Stomach smooth muscle (tissue), 2 donors: ENCODE measurements around the gene APOL4.
"Not testable (repeated sequence)": the region's sequence is repeated elsewhere in the genome, so short reads cannot be mapped to it uniquely, and the experiment has no call there.

Experiments used
- H3K27ac ChIP-seq: one replicate; pipeline ENCODE4 v1.7.0; 2013; ENCODE audit warnings: mild to moderate bottlenecking, low read length, inconsistent platforms
- H3K27me3 ChIP-seq, 2 donors: one replicate each; pipeline ENCODE4 v1.7.0; 2013; ENCODE audit warnings: low read length in 2 of 2; ENCODE audit not compliant: insufficient read depth in 2 of 2, control insufficient read depth in 1 of 2
- H3K36me3 ChIP-seq, 2 donors: one replicate each; pipeline ENCODE4 v1.7.0; 2013; ENCODE audit warnings: low read length in 2 of 2; ENCODE audit not compliant: control insufficient read depth in 2 of 2, insufficient read depth in 2 of 2
- H3K4me1 ChIP-seq: one replicate; pipeline ENCODE4 v1.7.0; 2013; ENCODE audit warnings: low read length; ENCODE audit not compliant: control insufficient read depth, insufficient read depth
- H3K4me3 ChIP-seq, 2 donors: one replicate each; pipeline ENCODE4 v1.7.0; 2013; ENCODE audit warnings: low read length in 2 of 2
- H3K9ac ChIP-seq, 2 donors: one replicate each; pipeline ENCODE4 v1.7.0; 2013; ENCODE audit warnings: low read length in 2 of 2, mild to moderate bottlenecking in 1 of 2
- H3K9me3 ChIP-seq, 2 donors: one replicate each; pipeline ENCODE4 v1.7.0; 2013; ENCODE audit warnings: low read length in 2 of 2; ENCODE audit not compliant: control insufficient read depth in 2 of 2
- donor health status: healthy.
- donor health status: Pancreatic carcinoma.

APOL4 gene

DNA sequence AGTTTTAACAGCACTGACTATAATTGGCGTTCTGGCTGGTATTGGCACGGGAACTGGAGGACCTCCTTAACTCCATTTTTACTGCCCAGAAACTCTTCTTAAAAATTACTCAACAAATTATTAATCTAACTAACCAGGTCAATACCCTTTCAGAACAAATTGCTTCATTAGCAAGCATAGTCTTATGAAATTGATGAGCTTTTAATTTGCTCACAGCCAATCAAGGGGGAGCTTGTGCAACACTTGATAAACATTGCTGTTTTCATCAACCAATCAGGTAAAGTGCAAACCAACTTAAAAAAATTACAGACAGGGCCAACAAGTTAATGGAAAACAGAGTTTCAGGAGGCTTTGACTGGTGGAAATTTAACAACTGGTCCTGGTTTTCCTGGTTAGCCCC lies 36.5 kb downstream of the APOL4 start:
- no peak overlapping the region for H3K27ac ChIP-seq
- H3K4me3 ChIP-seq = no peak overlapping the region
- H3K27me3 ChIP-seq = peaks cover 0 to 3% of the 10 kb centered on the region in 2 donors
- no peak overlapping the region for H3K9ac ChIP-seq
- H3K36me3 ChIP-seq = no peaks in the 10 kb centered on the region
- H3K4me1 ChIP-seq = peaks cover 17% of the 10 kb centered on the region
- no peaks in the 10 kb centered on the region for H3K9me3 ChIP-seq

DNA sequence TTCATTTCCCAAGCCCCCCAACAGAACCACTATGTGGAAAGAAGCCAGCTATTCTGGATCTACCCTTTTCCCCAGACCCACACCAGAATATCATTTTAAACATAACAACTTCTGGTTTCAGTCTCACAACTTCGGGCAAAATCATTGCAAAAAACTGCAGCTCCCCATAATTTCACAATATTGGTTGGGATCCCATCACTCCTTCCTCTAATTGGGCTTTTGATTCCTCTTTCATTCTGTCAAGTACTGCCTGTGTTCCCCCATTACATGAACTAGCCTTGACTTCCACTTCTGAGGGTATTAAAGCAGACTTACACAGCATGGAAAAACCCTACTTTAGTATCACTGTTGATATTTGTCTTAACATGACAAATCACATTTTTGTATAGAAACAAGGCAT lies 37.0 kb downstream of the APOL4 start:
- no peaks in the 10 kb centered on the region for H3K9me3 ChIP-seq
- no peak overlapping the region for H3K9ac ChIP-seq
- no peak overlapping the region for H3K27ac ChIP-seq
- no peak overlapping the region for H3K4me3 ChIP-seq
- peaks cover 17% of the 10 kb centered on the region for H3K4me1 ChIP-seq
- H3K27me3 ChIP-seq = no peaks in the 10 kb centered on the region
- H3K36me3 ChIP-seq = no peaks in the 10 kb centered on the region

DNA sequence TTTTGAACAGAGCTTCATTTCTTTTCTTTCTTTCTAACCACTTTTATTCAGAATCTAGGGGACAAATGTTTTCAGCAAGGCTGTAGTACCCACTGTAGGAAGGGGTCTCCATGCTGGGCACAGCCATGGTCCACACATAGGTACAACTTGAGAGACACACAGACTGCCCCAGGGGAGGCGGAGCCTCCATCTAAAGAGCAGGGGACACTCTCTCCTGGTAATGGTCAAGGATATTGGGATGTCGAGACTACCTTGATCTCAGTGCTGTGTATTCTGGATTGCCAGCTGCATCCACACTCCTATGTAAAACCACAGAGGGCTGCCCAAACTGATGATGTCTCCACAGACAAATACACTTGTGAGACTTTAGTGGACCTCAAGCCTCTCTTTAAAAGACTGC lies 38.1 kb downstream of the APOL4 start:
- no peaks in the 10 kb centered on the region for H3K9me3 ChIP-seq
- no peak overlapping the region for H3K9ac ChIP-seq
- H3K4me1 ChIP-seq = peaks cover 22% of the 10 kb centered on the region
- no peak overlapping the region for H3K4me3 ChIP-seq
- no peaks in the 10 kb centered on the region for H3K36me3 ChIP-seq
- H3K27me3 ChIP-seq = no peaks in the 10 kb centered on the region
- H3K27ac ChIP-seq = no peak overlapping the region

DNA sequence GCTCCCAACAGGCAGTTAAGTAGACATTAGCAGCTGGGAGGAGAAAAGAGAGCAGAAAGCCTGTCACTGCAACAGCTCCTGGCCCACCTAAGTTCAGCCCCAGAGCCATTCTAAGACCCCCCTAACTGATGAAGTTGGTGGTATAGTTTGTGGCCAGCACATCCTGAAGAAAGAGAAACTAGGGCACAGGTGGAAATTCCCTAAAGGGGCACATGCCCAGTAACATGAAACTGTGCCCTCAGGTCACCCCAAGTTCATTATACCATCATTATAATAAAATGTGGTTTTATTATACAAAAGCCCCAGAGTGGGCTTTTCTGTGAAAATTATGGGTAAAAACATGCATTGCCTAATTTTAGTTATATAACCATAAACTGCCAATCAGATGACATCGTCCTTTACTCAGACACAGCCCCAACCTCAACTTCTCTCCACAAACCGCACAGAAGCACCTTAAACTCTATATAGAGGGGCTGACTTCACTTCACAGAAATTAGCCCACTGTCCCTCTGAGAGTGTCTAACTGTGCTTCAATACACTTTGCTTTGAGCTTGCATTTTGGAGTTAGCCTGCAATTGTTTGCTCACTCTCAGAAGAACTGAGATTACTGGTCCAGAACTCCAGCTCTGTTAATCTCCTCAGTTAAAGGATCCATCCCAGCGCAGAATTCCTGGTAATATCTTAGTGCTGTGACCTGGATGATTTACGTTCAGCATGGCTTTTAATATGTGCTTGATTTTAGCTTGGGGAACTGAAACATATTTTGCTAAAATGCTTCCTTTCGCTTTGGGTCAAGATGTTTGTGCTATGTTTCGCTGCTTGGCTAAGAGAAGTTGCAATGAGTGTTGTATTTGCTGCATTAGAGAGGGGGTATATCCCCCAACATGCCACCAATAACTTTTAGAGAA lies 39.2 kb downstream of the APOL4 start:
- H3K27ac ChIP-seq = no peak overlapping the region
- H3K9ac ChIP-seq = no peak overlapping the region
- no peak overlapping the region for H3K4me3 ChIP-seq
- H3K4me1 ChIP-seq = peaks cover 25% of the 10 kb centered on the region
- H3K9me3 ChIP-seq = no peaks in the 10 kb centered on the region
- H3K27me3 ChIP-seq = no peaks in the 10 kb centered on the region
- H3K36me3 ChIP-seq = no peaks in the 10 kb centered on the region

DNA sequence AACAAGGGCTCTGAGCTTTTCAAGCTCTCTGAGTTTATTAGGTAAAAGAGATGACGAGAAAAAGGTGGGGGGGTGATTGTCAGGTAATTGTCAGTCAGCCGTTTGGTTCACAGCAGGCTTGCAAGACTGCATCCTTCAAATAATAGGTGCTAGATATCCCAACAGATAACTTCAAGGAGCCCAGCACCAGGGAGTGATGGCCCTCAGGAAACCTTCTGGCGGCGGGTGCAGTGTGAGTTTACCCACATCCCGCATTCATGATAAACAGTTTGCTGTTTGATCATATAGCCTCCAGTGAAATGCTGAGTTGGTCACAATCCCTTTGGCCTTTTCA lies 39.8 kb downstream of the APOL4 start:
- not testable (repeated sequence) for H3K27ac ChIP-seq
- H3K4me1 ChIP-seq = peaks cover 30% of the 10 kb centered on the region

DNA sequence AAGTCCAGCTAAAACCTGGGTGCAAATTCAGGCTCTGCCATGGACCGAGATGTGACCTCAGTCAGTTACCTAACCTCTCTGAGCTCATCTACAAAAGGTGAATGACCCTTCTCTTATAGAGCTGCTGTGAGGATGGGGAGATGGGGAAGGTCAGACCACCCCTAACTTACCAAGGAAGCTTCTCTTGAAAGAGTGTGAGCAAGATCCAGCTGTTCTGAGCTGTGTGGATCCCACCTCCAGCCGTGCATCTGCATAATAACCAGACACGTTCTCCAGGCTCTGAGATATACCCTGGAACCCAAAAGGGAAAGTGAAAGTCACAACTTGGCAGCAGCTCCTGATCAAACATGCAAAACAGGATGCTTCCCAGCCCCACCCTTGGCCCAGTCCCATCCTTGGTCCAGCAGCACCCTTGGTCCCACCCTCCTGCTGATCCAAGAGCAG lies 41.1 kb downstream of the APOL4 start, which contains the start of gene APOL3:
APOL3 (minus strand) TSS at position 257 of the 444 bp plus-strand sequence. CDS start 11,700 bp downstream, outside the sequence.
- Histone ChIP-seq H3K36me3 (no peaks in the 10 kb centered on the region), H3K27ac (peak within 1 kb of the TSS; percentile 67), H3K9me3 (no peaks in the 10 kb centered on the region), H3K4me3 (peak within 1 kb of the TSS; percentile 44 to 71), H3K9ac (peak within 1 kb of the TSS in 1 of 2 donors; percentile 51), H3K4me1 (peaks cover 42% of the 10 kb centered on the region), H3K27me3 (no peaks in the 10 kb centered on the region)

More for the DNA sequence above, 39.8 kb downstream of the APOL4 start:
- H3K27me3 ChIP-seq, H3K36me3 ChIP-seq, H3K4me3 ChIP-seq, H3K9ac ChIP-seq, H3K9me3 ChIP-seq: not testable (repeated sequence)

DNA sequence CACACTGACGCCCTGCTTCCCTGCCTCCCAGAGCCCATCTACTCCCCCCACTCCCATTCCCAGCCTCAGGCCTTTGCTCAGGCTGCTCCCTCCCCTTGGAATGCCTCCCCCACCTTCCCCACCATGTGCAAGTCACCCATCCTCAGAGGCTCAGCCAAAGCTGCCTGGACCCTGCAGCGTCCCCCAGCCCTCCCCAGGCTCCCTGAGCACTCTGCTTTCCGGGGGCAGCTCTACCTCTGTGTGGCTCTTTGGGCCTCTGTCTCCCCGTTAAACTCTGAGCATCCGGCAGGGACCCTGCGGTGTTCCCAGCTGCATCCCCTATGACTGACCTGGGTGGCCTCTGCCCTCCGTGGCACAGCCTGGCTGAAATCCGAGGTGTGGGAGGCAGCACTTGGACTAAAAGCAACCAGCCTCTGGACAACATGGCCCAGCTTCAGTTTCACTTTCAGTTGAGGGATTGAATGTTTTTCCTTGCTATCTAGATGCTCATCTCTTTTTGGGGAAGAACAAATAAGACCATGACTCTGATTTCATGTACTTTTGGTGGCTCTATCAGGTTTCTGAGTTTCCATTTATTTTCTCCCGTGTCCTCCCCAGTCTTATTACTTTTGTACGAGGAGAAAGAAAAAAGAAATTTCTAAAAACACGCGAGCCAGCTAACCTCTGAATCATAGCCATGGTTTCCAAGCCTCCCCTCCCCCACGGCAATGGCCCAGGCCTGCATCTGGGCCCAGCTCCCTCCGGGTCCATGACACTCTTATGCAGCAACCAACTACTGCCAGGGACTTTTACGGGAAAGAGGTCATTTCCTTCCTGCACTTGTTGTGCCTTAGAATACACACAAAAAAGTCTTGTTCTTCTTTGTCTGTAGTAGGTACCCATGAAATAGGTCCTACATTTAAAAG lies 44.8 kb downstream of the APOL4 start:
- Histone ChIP-seq H3K4me1 (peaks cover 46% of the 10 kb centered on the region), H3K9me3 (no peaks in the 10 kb centered on the region), H3K4me3 (peak overlapping the region; percentile 44 to 76), H3K36me3 (peaks cover 0 to 3% of the 10 kb centered on the region in 2 donors), H3K9ac (peak overlapping the region; percentile 59 to 82), H3K27ac (peak overlapping the region; percentile 85), H3K27me3 (no peaks in the 10 kb centered on the region)

DNA sequence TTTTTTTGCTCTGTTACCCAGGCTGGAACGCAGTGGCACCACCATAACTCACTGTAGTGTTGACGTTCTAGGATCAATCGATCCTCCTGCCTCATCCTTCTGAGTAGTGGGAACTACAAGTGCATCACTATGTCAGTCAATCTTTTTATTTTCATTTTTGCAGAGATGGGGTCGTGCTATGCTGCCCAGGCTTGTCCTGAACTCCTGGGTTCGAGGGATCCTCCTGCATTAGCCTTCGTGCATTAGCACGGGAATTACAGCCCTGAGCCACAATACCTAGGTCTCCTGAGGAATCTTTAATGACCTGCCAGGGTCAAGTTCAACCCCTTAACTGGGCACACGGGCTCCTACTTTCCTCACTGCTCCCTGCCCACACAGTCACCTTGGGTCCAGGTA lies 45.5 kb downstream of the APOL4 start:
- Histone ChIP-seq H3K4me1 (peaks cover 42% of the 10 kb centered on the region), H3K27ac (peak overlapping the region; percentile 85), H3K27me3 (no peaks in the 10 kb centered on the region), H3K9me3 (no peaks in the 10 kb centered on the region), H3K4me3 (peak overlapping the region; percentile 44 to 76), H3K9ac (peak overlapping the region; percentile 59 to 82), H3K36me3 (peaks cover 0 to 3% of the 10 kb centered on the region in 2 donors)

DNA sequence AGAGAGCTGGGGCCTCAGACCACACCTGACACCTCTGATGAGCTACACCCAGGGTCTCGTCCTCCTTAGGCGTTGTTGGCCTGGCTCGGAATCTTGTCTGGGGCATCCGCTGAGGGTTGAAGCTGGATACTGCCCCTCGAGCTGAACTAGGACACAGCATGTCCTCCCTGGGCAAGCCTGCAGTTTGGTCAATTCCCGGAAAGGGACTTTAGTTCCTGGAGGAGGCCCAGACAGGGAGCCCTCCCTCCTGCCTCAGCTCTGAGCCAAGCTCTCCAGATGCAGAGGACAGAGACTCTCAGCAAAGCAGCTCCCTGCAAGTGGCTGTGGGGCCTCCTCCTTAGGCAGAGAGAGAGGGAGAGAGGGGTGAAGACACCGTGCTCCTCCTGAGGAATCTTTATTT lies 45.9 kb downstream of the APOL4 start:
- peak overlapping the region in 1 of 2 donors; percentile 76 for H3K4me3 ChIP-seq
- H3K36me3 ChIP-seq = peaks cover 0 to 3% of the 10 kb centered on the region in 2 donors
- peak overlapping the region; percentile 85 for H3K27ac ChIP-seq
- H3K9ac ChIP-seq = peak overlapping the region; percentile 32 to 55
- peaks cover 42% of the 10 kb centered on the region for H3K4me1 ChIP-seq
- no peaks in the 10 kb centered on the region for H3K9me3 ChIP-seq
- no peaks in the 10 kb centered on the region for H3K27me3 ChIP-seq

DNA sequence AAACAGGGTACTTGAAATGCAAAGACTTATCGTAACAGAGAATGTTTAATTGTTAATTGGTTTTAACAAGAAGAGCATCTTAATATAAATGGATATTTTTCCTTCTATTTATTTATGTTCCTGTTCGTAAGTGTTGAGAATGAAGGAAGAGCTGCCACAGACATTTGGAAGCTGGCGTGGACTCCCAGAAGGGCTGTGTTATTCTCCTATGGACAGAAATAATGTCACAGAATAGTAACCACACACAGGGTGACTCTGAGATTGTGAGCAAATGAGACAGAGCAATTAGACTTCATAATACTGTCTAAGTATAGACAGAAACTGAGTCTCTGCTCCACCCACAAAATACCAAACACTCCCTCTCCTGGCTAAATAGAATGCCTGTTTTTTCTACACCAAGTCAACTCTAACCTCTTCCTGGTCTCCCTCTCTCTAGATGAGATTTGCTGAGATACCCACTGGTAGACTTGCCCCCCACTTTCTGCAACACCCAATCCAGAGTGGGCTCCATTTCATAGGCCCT lies 47.1 kb downstream of the APOL4 start:
- Histone ChIP-seq H3K27ac (peak overlapping the region; percentile 85), H3K27me3 (no peaks in the 10 kb centered on the region), H3K36me3 (peaks cover 0 to 3% of the 10 kb centered on the region in 2 donors), H3K9ac (no peak overlapping the region), H3K4me3 (no peak overlapping the region), H3K4me1 (peaks cover 39% of the 10 kb centered on the region), H3K9me3 (no peaks in the 10 kb centered on the region)
